ENCODE results near the gene KCNK6.
"Not testable (repeated sequence)": the region's sequence is repeated elsewhere in the genome, so short reads cannot be mapped to it uniquely, and the experiment has no call there.

Gene KCNK6

GRCh38 chr19:38355728-38356725 is 36.4 kb downstream of the KCNK6 start:
- no peak for DNase-seq (ENCODE audit: insufficient read length, low spot score)
- no peak for FAIRE-seq
- no peak for TF ChIP-seq POLR2A (IDR thresholded peaks at IDR 0.05; ENCODE audit: low read depth, low read length)
- TF ChIP-seq PAX5 (IDR thresholded peaks at IDR 0.05; ENCODE audit: insufficient read depth, low read length, severe bottlenecking), result no peak
- no peak for TF ChIP-seq SPI1 (IDR thresholded peaks at IDR 0.05; ENCODE audit: low read depth, low read length)
- no peak for TF ChIP-seq POU2F2 (IDR thresholded peaks at IDR 0.05; ENCODE audit: low read depth, low read length)
- TF ChIP-seq POLR2AphosphoS5 (IDR thresholded peaks at IDR 0.05; ENCODE audit: low read depth, low read length), result no peak

DNA sequence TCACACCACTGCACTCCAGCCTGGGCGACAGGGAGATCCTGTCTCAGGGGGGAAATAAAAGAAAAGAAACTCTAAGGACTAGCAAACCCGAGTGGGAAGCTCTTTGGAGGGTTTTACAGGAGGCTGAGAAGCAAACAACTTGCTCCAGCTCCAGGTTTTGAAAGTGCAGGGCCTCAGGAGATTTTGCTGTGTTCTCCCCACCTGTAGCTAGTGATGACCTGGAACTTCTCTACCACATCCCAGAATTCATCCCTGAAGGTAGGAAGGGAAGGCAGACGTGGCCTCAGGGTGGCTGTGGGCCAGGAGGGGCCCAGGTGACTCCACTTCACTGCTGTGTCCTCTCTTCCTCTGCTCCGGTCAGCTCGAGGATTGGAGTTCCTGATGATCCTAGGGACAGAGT is 38.4 kb downstream of the KCNK6 start:
- FAIRE-seq (no peak), DNase-seq (ENCODE audit: insufficient read length, low spot score) (no peak)
- no peak for TF ChIP-seq POLR2A (IDR thresholded peaks at IDR 0.05; ENCODE audit: low read depth, low read length)
- TF ChIP-seq POLR2AphosphoS5 (IDR thresholded peaks at IDR 0.05; ENCODE audit: low read depth, low read length), result no peak
- no peak for TF ChIP-seq PAX5 (IDR thresholded peaks at IDR 0.05; ENCODE audit: insufficient read depth, low read length, severe bottlenecking)

DNA sequence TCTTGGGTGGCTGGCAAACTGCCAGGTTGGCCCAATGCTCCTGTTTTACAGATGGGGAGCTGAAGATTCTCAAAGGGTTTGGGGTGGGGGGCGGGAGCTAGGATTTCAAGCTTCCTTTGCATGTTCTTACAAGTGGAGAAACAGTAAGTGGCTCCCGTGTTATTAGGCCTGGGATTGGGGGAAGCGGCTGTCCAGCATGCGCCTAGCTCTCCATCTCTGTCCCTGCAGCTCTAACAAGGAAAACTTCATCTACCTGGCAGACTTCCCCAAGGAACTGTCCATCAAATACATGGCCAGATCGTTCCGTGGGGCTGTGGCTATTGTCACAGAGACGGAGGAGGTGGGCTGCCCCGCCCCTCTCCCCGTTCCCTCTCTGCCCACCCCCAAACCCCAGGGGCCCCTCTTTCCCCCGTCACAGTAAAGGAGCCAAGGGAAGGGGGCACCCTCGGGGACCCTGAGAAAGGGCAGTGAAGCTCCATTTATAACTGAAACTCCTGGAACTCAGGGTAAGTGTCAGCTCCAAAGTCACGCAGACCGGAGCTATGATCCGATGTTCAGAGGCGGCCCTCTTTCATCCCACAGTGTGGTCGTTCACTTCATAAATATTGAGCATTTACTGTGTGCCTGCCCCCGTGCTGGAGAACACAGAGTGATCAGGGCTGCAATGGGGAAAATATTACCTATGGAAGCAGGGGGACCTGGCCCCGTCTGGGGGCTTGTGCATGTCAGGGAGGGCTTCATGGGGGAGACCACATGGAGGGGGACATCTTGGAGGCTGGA is 39.8 kb downstream of the KCNK6 start:
- no peak for DNase-seq (ENCODE audit: insufficient read length, low spot score)
- TF ChIP-seq PAX5 (IDR thresholded peaks at IDR 0.05; ENCODE audit: insufficient read depth, low read length, severe bottlenecking), result no peak
- no peak for TF ChIP-seq SPI1 (IDR thresholded peaks at IDR 0.05; ENCODE audit: low read depth, low read length)
- no peak for TF ChIP-seq POLR2A (IDR thresholded peaks at IDR 0.05; ENCODE audit: low read depth, low read length)
- TF ChIP-seq TAF1 (IDR thresholded peaks at IDR 0.05; ENCODE audit: low read depth, low read length), result no peak
- TF ChIP-seq POU2F2 (IDR thresholded peaks at IDR 0.05; ENCODE audit: low read depth, low read length), result no peak
- no peak for TF ChIP-seq POLR2AphosphoS5 (IDR thresholded peaks at IDR 0.05; ENCODE audit: low read depth, low read length)
- no peak for FAIRE-seq

DNA sequence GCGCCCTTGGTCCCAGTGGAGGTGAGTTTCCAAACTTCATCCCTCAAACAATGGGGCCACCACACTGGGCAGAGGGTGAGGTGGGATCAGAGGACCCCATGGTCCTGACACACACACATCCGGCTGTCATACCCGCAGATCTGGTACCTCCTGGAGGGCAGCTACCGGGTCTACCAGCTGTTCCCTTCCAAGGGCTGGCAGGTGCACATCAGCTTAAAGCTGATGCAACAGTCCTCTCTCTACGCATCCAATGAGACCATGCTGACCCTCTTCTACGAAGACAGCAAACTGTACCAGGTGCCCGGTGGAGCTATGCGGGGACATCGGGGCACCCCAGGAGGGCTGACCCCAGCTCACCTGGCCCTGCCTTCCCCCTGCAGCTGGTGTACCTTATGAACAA is 40.7 kb downstream of the KCNK6 start:
- DNase-seq (ENCODE audit: insufficient read length, low spot score), result no peak

DNA sequence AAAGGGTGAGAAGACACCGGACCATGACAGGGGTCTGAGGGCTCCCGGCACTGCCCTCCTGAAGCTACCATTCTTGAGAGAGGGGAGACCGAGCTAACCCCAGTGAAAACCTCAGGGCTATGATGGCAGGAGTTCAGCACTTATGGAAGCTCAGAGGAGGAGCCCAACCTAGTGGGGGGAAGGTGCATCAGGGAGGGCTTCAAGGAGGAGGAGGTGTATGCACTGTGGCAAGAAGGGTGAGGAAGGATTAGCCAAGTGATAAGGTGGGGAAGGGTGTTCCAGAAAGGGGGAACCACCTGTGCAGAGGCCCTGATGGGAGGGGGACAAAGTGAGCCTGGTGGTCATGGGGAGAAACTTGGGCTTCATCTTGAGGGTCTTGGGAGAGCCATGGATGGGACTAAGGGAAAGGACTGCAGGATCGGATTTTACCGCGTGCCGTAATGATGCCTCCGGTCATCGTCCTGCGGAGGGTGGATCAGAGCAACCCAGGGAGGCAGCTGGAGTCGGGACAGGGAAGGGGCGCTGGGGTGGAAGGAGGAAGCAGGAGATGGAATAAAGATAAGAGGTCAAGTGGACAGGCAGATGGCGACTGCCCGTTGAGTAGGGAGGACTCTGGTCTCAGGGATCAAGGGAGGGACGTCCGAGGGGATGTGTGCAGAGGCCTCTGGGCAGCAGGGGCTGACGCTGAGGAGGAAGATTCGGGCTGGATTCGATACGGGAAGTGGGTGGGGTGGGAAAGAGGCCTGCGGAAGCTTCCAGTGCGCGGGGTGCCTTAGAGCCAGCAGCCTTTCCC is 41.4 kb downstream of the KCNK6 start:
- TF ChIP-seq SPI1 (IDR thresholded peaks at IDR 0.05; ENCODE audit: low read depth, low read length), result no peak
- no peak for TF ChIP-seq POU2F2 (IDR thresholded peaks at IDR 0.05; ENCODE audit: low read depth, low read length)
- no peak for TF ChIP-seq PAX5 (IDR thresholded peaks at IDR 0.05; ENCODE audit: insufficient read depth, low read length, severe bottlenecking)
- no peak for TF ChIP-seq POLR2AphosphoS5 (IDR thresholded peaks at IDR 0.05; ENCODE audit: low read depth, low read length)
- no peak for TF ChIP-seq TAF1 (IDR thresholded peaks at IDR 0.05; ENCODE audit: low read depth, low read length)
- no peak for TF ChIP-seq POLR2A (IDR thresholded peaks at IDR 0.05; ENCODE audit: low read depth, low read length)
- no peak for FAIRE-seq
- no peak for DNase-seq (ENCODE audit: insufficient read length, low spot score)

More for the DNA sequence above, 40.7 kb downstream of the KCNK6 start:
- no peak for FAIRE-seq
- no peak for TF ChIP-seq TAF1 (IDR thresholded peaks at IDR 0.05; ENCODE audit: low read depth, low read length)
- no peak for TF ChIP-seq SPI1 (IDR thresholded peaks at IDR 0.05; ENCODE audit: low read depth, low read length)
- TF ChIP-seq POLR2A (IDR thresholded peaks at IDR 0.05; ENCODE audit: low read depth, low read length), result no peak
- TF ChIP-seq POU2F2 (IDR thresholded peaks at IDR 0.05; ENCODE audit: low read depth, low read length), result no peak
- TF ChIP-seq POLR2AphosphoS5 (IDR thresholded peaks at IDR 0.05; ENCODE audit: low read depth, low read length), result no peak
- TF ChIP-seq PAX5 (IDR thresholded peaks at IDR 0.05; ENCODE audit: insufficient read depth, low read length, severe bottlenecking), result no peak

DNA sequence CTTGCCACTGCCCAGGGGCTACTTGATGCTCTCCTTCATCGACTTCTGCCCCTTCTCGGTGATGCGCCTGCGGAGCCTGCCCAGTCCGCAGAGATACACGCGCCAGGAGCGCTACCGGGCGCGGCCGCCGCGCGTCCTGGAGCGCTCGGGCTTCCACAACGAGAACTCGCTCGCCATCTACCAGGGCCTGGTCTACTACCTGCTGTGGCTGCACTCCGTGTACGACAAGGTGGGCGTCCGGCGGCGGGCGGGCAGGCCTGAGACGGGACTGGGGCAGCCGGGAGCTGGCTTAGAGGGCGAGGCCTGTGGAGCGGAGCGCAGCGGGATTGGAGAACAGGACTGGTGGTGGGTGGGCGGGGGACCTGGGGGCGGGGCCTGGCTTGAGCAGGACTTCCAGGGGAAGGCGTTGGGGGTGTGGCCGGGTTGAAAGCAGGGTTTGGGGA is 42.0 kb downstream of the KCNK6 start:
- TF ChIP-seq PAX5 (IDR thresholded peaks at IDR 0.05; ENCODE audit: insufficient read depth, low read length, severe bottlenecking) (no peak), POLR2A (IDR thresholded peaks at IDR 0.05; ENCODE audit: low read depth, low read length) (no peak), SPI1 (IDR thresholded peaks at IDR 0.05; ENCODE audit: low read depth, low read length) (no peak), POLR2AphosphoS5 (IDR thresholded peaks at IDR 0.05; ENCODE audit: low read depth, low read length) (no peak), TAF1 (IDR thresholded peaks at IDR 0.05; ENCODE audit: low read depth, low read length) (no peak), POU2F2 (IDR thresholded peaks at IDR 0.05; ENCODE audit: low read depth, low read length) (no peak)
- DNase-seq (ENCODE audit: insufficient read length, low spot score) (peak; percentile 75), FAIRE-seq (peak; percentile 75)

GRCh38 chr19:38362076-38362945 is 42.7 kb downstream of the KCNK6 start:
- FAIRE-seq (peak; percentile 16), DNase-seq (ENCODE audit: insufficient read length, low spot score) (peak; percentile 72)
- TF ChIP-seq PAX5 (IDR thresholded peaks at IDR 0.05; ENCODE audit: insufficient read depth, low read length, severe bottlenecking), result no peak
- no peak for TF ChIP-seq TAF1 (IDR thresholded peaks at IDR 0.05; ENCODE audit: low read depth, low read length)
- no peak for TF ChIP-seq POLR2AphosphoS5 (IDR thresholded peaks at IDR 0.05; ENCODE audit: low read depth, low read length)

DNA sequence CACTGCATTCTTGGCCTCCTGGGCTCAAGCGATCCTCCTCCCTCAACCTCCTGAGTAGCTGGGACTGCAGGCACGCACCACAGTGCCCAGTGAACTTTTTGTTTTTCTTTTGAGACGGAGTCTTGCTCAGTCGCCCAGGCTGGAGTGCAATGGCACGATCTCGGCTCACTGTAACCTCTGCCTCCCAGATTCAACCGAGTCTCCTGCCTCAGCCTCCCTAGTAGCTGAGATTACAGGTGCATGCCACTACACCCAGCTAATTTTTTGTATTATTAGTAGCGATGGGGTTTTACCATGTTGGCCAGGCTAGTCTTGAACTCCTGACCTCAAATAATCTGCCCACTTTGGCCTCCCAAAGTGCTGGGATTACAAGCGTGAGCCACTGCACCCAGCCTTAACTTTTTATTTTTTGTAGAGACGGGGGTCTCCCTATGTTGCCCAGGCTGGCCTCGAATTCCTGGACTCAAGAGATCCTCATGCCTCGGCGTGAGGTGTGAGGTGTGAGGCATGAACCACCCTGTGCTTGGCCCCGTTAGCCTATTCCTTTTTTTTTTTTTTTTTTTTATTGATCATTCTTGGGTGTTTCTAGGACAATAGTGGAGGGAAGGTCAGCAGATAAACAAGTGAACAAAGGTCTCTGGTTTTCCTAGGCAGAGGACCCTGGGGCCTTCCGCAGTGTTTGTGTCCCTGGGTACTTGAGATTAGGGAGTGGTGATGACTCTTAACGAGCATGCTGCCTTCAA is 43.5 kb downstream of the KCNK6 start:
- DNase-seq (ENCODE audit: insufficient read length, low spot score); FAIRE-seq: not testable (repeated sequence)

All from GM12891 (cell line).